GM12878 (cell line): ENCODE measurements around the gene RHEB. TPM values are rescaled to one million over a fixed set of nuclear protein-coding genes. Genes with fewer than 3 reads are reported as not detected.

Experiments used
- ATAC-seq: fragments of 200-7000 bp; cut with Tn5 transposase; 3 replicates; pipeline ENCODE4 v1.9.1; 2020; ENCODE audit warnings: mild to moderate bottlenecking, moderate library complexity
- BruUV-seq: library from RNA; stranded (reverse); fragments of 400-500 nt; replicated peaks from 2 replicates; lab custom pipeline; 2021; lab: Mats Ljungman, UMichigan
- CTCF ChIA-PET: fragments of 300-600 bp; sonication (Branson Sonifier 250); formaldehyde crosslinking; extraction: SDS; loops from one replicate; lab custom pipeline; 2021; ENCODE audit warnings: inconsistent platforms; lab: Yijun Ruan, JAX
- POLR2A ChIA-PET: fragments of 350-600 bp; formaldehyde crosslinking; extraction: SDS; loops from one replicate; lab custom pipeline; 2021; ENCODE audit warnings: inconsistent platforms; lab: Charles Lee
- RAD21 ChIA-PET: fragments of 300-600 bp; sonication (Branson Sonifier 250); formaldehyde crosslinking; loops from one replicate; lab custom pipeline; 2023; ENCODE audit warnings: antibody characterized with exemption; ENCODE audit not compliant: unreplicated experiment; lab: Charles Lee
- SMC1A ChIA-PET: fragments of 300-600 bp; sonication (Branson Sonifier 250); formaldehyde crosslinking; loops from one replicate; lab custom pipeline; 2023; ENCODE audit not compliant: unreplicated experiment, uncharacterized antibody; lab: Charles Lee
- DNase-seq: peaks from one replicate; pipeline ENCODE4 v3.0.0-alpha.2; 2011; ENCODE audit warnings: low read depth, low spot score
- FAIRE-seq: peaks from 3 replicates; lab custom pipeline; 2011; peaks lifted over from hg19 to GRCh38; lab: Jason Lieb, UNC
- H2AFZ ChIP-seq: 2 replicates; pipeline ENCODE4 v1.6.0; 2011; ENCODE audit warnings: low read depth, low read length, control low read depth; ENCODE audit not compliant: control insufficient read depth
- H3K27ac ChIP-seq: 2 replicates; pipeline ENCODE4 v1.5.1; 2011; ENCODE audit warnings: control low read depth; ENCODE audit not compliant: control insufficient read depth, insufficient read depth
- H3K27me3 ChIP-seq, 2 experiments: replicated peaks in 1 of 2; 2 replicates each; pipeline versions ENCODE4 v1.6.0 to v1.6.1; 2011; ENCODE audit warnings: low read length in 1 of 2; ENCODE audit not compliant: control insufficient read depth in 2 of 2, insufficient read depth in 2 of 2
- H3K36me3 ChIP-seq, 2 experiments: 2 replicates each; pipeline ENCODE4 v1.5.1; 2011; ENCODE audit warnings: low read length in 1 of 2; ENCODE audit not compliant: control insufficient read depth in 2 of 2, insufficient read depth in 2 of 2
- H3K4me1 ChIP-seq: 2 replicates; pipeline ENCODE4 v1.6.1; 2011; ENCODE audit warnings: mild to moderate bottlenecking, low read length, moderate library complexity, mixed read lengths; ENCODE audit not compliant: control insufficient read depth, insufficient read depth
- H3K4me2 ChIP-seq: 2 replicates; pipeline ENCODE4 v1.6.0; 2011; ENCODE audit warnings: control low read depth; ENCODE audit not compliant: control insufficient read depth, insufficient read depth
- H3K4me3 ChIP-seq: fragments of 200-600 bp; sonication (generic); 2 replicates; pipeline ENCODE4 v1.5.1; 2016
- H3K79me2 ChIP-seq: 2 replicates; pipeline ENCODE4 v1.6.0; 2011; ENCODE audit warnings: low read length; ENCODE audit not compliant: control insufficient read depth, insufficient read depth
- H3K9ac ChIP-seq: 2 replicates; pipeline ENCODE4 v1.8.0; 2011; ENCODE audit warnings: low read length, control low read depth, mixed read lengths; ENCODE audit not compliant: control insufficient read depth, insufficient read depth
- H3K9me3 ChIP-seq: replicated peaks from 3 replicates; pipeline ENCODE4 v1.5.1; 2011; ENCODE audit warnings: mild to moderate bottlenecking, low read length; ENCODE audit not compliant: control insufficient read depth, insufficient read depth
- H4K20me1 ChIP-seq: 2 replicates; pipeline ENCODE4 v1.6.0; 2011; ENCODE audit not compliant: control insufficient read depth, insufficient read depth
- CBFB ChIP-seq: IDR thresholded peaks from 2 replicates; pipeline ENCODE4 v1.6.1; 2016; ENCODE audit warnings: antibody characterized with exemption, low read depth
- CBX3 ChIP-seq: fragments of 200-600 bp; sonication (generic); IDR thresholded peaks from 2 replicates; pipeline ENCODE4 v1.6.1; 2016; ENCODE audit warnings: low read depth, borderline replicate concordance
- CEBPB ChIP-seq, 2 experiments: fragments of 150-350 bp in 1 of 2; IDR thresholded peaks; 2 replicates each; pipeline ENCODE4 v1.6.1; 2012 to 2014; ENCODE audit warnings: low read depth in 2 of 2, low read length in 2 of 2, borderline replicate concordance in 1 of 2, inconsistent platforms in 1 of 2
- ETV6 ChIP-seq, 2 experiments: fragments of 450-650 bp in 1 of 2; IDR thresholded peaks in 1 of 2; conservative IDR thresholded peaks in 1 of 2; 2 replicates each; pipeline ENCODE4 v1.6.1; 2014; ENCODE audit warnings: antibody characterized with exemption in 1 of 2, borderline replicate concordance in 1 of 2, low read depth in 1 of 2, mild to moderate bottlenecking in 1 of 2, moderate library complexity in 1 of 2
- IRF4 ChIP-seq: IDR thresholded peaks from 2 replicates; pipeline ENCODE4 v1.6.1; 2011; ENCODE audit warnings: low read depth, low read length
- MTA2 ChIP-seq: fragments of 450-650 bp; IDR thresholded peaks from 2 replicates; pipeline ENCODE4 v1.6.1; 2016; ENCODE audit warnings: low read depth, mild to moderate bottlenecking, moderate library complexity
- MXI1 ChIP-seq: fragments of 150-350 bp; IDR thresholded peaks from 2 replicates; pipeline ENCODE4 v1.6.1; 2011; ENCODE audit warnings: low read depth, mild to moderate bottlenecking, inconsistent platforms, low read length, improper control_type of control experiment
- MYC ChIP-seq: IDR thresholded peaks from 2 replicates; pipeline ENCODE4 v1.6.1; 2011; ENCODE audit warnings: mild to moderate bottlenecking, low read length, moderate library complexity, inconsistent platforms; ENCODE audit not compliant: insufficient read depth, insufficient replicate concordance, insufficient read length, severe bottlenecking
- PBX3 ChIP-seq: IDR thresholded peaks from 2 replicates; pipeline ENCODE4 v1.6.1; 2011; ENCODE audit warnings: mild to moderate bottlenecking, low read depth, low read length, moderate library complexity; ENCODE audit not compliant: insufficient replicate concordance
- SREBF2 ChIP-seq: IDR thresholded peaks from 2 replicates; pipeline ENCODE4 v1.6.1; 2012; ENCODE audit warnings: mild to moderate bottlenecking, low read length
- TAF1 ChIP-seq: IDR thresholded peaks from 2 replicates; pipeline ENCODE4 v1.6.1; 2011; ENCODE audit warnings: mild to moderate bottlenecking, low read depth, low read length, borderline replicate concordance
- TARDBP ChIP-seq: IDR thresholded peaks from 2 replicates; pipeline ENCODE4 v1.6.1; 2016; ENCODE audit warnings: borderline replicate concordance
- ZNF217 ChIP-seq: fragments of 450-650 bp; IDR thresholded peaks from 2 replicates; pipeline ENCODE4 v1.6.1; 2017; ENCODE audit warnings: antibody characterized with exemption, mild to moderate bottlenecking
- WGBS: methylation state at CpG from one replicate; pipeline ENCODE4 v1.1.6; 2016; ENCODE audit warnings: low lambda C conversion rate; ENCODE audit not compliant: insufficient replicate concordance, insufficient coverage; ENCODE audit errors: missing lambda C conversion rate; 5-methylcytosine and 5-hydroxymethylcytosine counted together
- in situ Hi-C: fragments of 300-500 bp; cut with MboI; formaldehyde crosslinking; loops from 9 replicates; pipeline ENCODE4 v1.14.3; 2018; ENCODE audit warnings: mixed read lengths
- intact Hi-C: fragments of 100-400 bp; cut with micrococcal nuclease; formaldehyde crosslinking; loops from one replicate; pipeline ENCODE4 v1.14.2; 2022; ENCODE audit not compliant: unreplicated experiment
- polyA plus RNA-seq, 11 experiments: library from polyadenylated mRNA; depleted of rRNA in 4 of 11; unstranded in 6 of 11; stranded (reverse) in 5 of 11; fragments of >200 nt; fragmentation: Nextera tagmentation in 4 of 11; fragmentation: Illumina TruSeq in 1 of 11; extraction: Ambion mirVana in 4 of 11; extraction: Trizol in 1 of 11; gene quantifications; 1 replicate in 1 of 11; 2 replicates in 10 of 11; pipeline versions ENCODE4 v1.2.1 to v1.2.3, GENCODE V29; 2011 to 2016; ENCODE audit warnings: inconsistent platforms in 2 of 11, missing spikeins in 2 of 11, low read depth in 1 of 11
- total RNA-seq, 4 experiments: library from RNA; depleted of rRNA in 3 of 4; stranded (reverse); fragments of >200 nt in 3 of 4; fragmentation: Illumina TruSeq in 1 of 4; extraction: Trizol in 1 of 4; gene quantifications; 2 replicates each; pipeline versions ENCODE4 v1.2.1 to v1.2.3, GENCODE V29; 2013 to 2021
- TF ChIP-seq, protein P1 (sequence below): fragments of 450-650 bp; IDR thresholded peaks from 2 replicates; pipeline ENCODE4 v1.6.1; 2014; ENCODE audit warnings: mild to moderate bottlenecking

Gene RHEB
- total and polyA plus RNA-seq, 10 of the 15 experiments (the other 5 are each of a cell fraction or from before 2014, with no cell fraction given): 6.2 to 67.8 (median 38.0) TPM

GRCh38 chr7:151512353-151512752, 7.3 kb downstream of the RHEB start:
- in situ Hi-C loops (no loop called here), intact Hi-C loops (no loop called here)
- Histone ChIP-seq H3K79me2 (peaks cover 99% of the 10 kb centered on the region), H2AFZ (no peak overlapping the region), H4K20me1 (peaks cover 2% of the 10 kb centered on the region; the same call in 1 of the 2 replicates), H3K4me3 (peak overlapping the region; percentile 26; the same call in 1 of the 2 replicates), H3K27ac (no peak overlapping the region), H3K36me3 (peaks cover 0 to 2% of the 10 kb centered on the region in 2 experiments; a peak in 1 of 4 replicates), H3K9me3 (peaks cover 5% of the 10 kb centered on the region; the same call in 2 of the 3 replicates), H3K4me1 (peaks cover 4% of the 10 kb centered on the region; the same call in 1 of the 2 replicates), H3K27me3 (no peaks in the 10 kb centered on the region), H3K9ac (no peak overlapping the region), H3K4me2 (peak overlapping the region; percentile 30; the same call in 1 of the 2 replicates)
- ChIA-PET RAD21 (no interaction called here), POLR2A (no interaction called here), SMC1A (no interaction called here), CTCF (interaction anchor here (0.6 kb wide), 1 partner anchor 338 kb away, joined by 3 read pairs; no protein-coding TSS in a partner anchor)
- no peak for ATAC-seq
- no peak for DNase-seq
- BruUV-seq: no TSS peak
- FAIRE-seq: no peak
- 75% methylated on average over 7 of the region's 7 CpGs for whole genome bisulfite sequencing
- no peak for TF ChIP-seq CBFB
- no peak for TF ChIP-seq IRF4
- TF ChIP-seq, protein P1, sequence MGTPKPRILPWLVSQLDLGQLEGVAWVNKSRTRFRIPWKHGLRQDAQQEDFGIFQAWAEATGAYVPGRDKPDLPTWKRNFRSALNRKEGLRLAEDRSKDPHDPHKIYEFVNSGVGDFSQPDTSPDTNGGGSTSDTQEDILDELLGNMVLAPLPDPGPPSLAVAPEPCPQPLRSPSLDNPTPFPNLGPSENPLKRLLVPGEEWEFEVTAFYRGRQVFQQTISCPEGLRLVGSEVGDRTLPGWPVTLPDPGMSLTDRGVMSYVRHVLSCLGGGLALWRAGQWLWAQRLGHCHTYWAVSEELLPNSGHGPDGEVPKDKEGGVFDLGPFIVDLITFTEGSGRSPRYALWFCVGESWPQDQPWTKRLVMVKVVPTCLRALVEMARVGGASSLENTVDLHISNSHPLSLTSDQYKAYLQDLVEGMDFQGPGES: no peak
- no peak for TF ChIP-seq MTA2
- no peak for TF ChIP-seq CBX3
- TF ChIP-seq MXI1: no peak
- no peak for TF ChIP-seq CEBPB (IDR thresholded peaks at IDR 0.05; ENCODE audit: borderline replicate concordance in 1 of 2, low read depth in 2 of 2, low read length in 2 of 2)
- no peak for TF ChIP-seq ETV6 (conservative IDR thresholded peaks at IDR 0.05 in 1 of 2, IDR thresholded peaks at IDR 0.05 in 1 of 2; ENCODE audit: borderline replicate concordance in 1 of 2, low read depth in 1 of 2)
- no peak for TF ChIP-seq TAF1
- no peak for TF ChIP-seq SREBF2
- no peak for TF ChIP-seq TARDBP
- TF ChIP-seq PBX3: no peak
- TF ChIP-seq MYC: no peak
- TF ChIP-seq ZNF217: no peak
